Astrocyte (in vitro differentiated cells and primary cell): ENCODE data around the gene SRGAP1. TPM values are rescaled to one million over a fixed set of nuclear protein-coding genes. Genes with fewer than 3 reads are reported as not detected.

Source experiments
- DNase-seq: peaks from one replicate; pipeline ENCODE4 v3.0.0-alpha.2; 2010; ENCODE audit warnings: low read depth
- FAIRE-seq: peaks from 2 replicates; lab custom pipeline; 2011; peaks lifted over from hg19 to GRCh38; lab: Jason Lieb, UNC
- H2AFZ ChIP-seq: 2 replicates; pipeline ENCODE4 v1.6.0; 2012; ENCODE audit warnings: low read depth, low read length, inconsistent platforms
- H3K27ac ChIP-seq: 2 replicates; pipeline ENCODE4 v1.5.1; 2011; ENCODE audit warnings: low read depth, low read length, inconsistent platforms
- H3K27me3 ChIP-seq: 2 replicates; pipeline ENCODE4 v1.6.0; 2011; ENCODE audit warnings: low read length, inconsistent platforms; ENCODE audit not compliant: insufficient read depth
- H3K36me3 ChIP-seq: 2 replicates; pipeline ENCODE4 v1.5.1; 2011; ENCODE audit warnings: low read length, inconsistent platforms; ENCODE audit not compliant: insufficient read depth
- H3K4me1 ChIP-seq: 2 replicates; pipeline ENCODE4 v1.5.1; 2011; ENCODE audit warnings: low read length, inconsistent platforms; ENCODE audit not compliant: insufficient read depth
- H3K4me2 ChIP-seq: 2 replicates; pipeline ENCODE4 v1.6.0; 2012; ENCODE audit warnings: low read length, inconsistent platforms
- H3K4me3 ChIP-seq: 2 replicates; pipeline ENCODE4 v1.5.1; 2011; ENCODE audit warnings: low read depth, mild to moderate bottlenecking, low read length, inconsistent platforms; ENCODE audit not compliant: insufficient read depth
- H3K79me2 ChIP-seq: 2 replicates; pipeline ENCODE4 v1.6.0; 2012; ENCODE audit warnings: mild to moderate bottlenecking, low read length, inconsistent platforms; ENCODE audit not compliant: insufficient read depth
- H3K9ac ChIP-seq: 2 replicates; pipeline ENCODE4 v1.6.0; 2012; ENCODE audit warnings: mild to moderate bottlenecking, low read length, inconsistent platforms
- H3K9me3 ChIP-seq: 2 replicates; pipeline ENCODE4 v1.5.1; 2012; ENCODE audit warnings: low read depth, mild to moderate bottlenecking, low read length, inconsistent platforms; ENCODE audit not compliant: insufficient read depth
- H4K20me1 ChIP-seq: 2 replicates; pipeline ENCODE4 v1.6.0; 2012; ENCODE audit warnings: low read length, inconsistent platforms; ENCODE audit not compliant: insufficient read depth
- H3K27ac Mint-ChIP-seq: one replicate; pipeline ENCODE4 v1.8.0; 2021; ENCODE audit warnings: mild to moderate bottlenecking, mixed read lengths; ENCODE audit not compliant: unreplicated experiment
- H3K27me3 Mint-ChIP-seq: one replicate; pipeline ENCODE4 v1.8.0; 2021; ENCODE audit warnings: low read depth, mixed read lengths; ENCODE audit not compliant: unreplicated experiment
- H3K36me3 Mint-ChIP-seq: one replicate; pipeline ENCODE4 v1.8.0; 2021; ENCODE audit warnings: low read depth, mixed read lengths; ENCODE audit not compliant: unreplicated experiment
- H3K4me1 Mint-ChIP-seq: one replicate; pipeline ENCODE4 v1.8.0; 2021; ENCODE audit warnings: low read depth, mixed read lengths; ENCODE audit not compliant: unreplicated experiment
- H3K4me3 Mint-ChIP-seq: one replicate; pipeline ENCODE4 v1.8.0; 2021; ENCODE audit warnings: mild to moderate bottlenecking, moderate library complexity, mixed read lengths; ENCODE audit not compliant: unreplicated experiment
- H3K9me3 Mint-ChIP-seq: one replicate; pipeline ENCODE4 v1.8.0; 2021; ENCODE audit warnings: mild to moderate bottlenecking, mixed read lengths; ENCODE audit not compliant: unreplicated experiment
- EZH2 ChIP-seq: IDR thresholded peaks from 2 replicates; pipeline ENCODE4 v1.6.1; 2012; ENCODE audit warnings: mild to moderate bottlenecking, low read length, inconsistent platforms; ENCODE audit not compliant: insufficient read depth
- total RNA-seq: library from RNA; stranded (reverse); gene quantifications from 2 replicates; pipeline ENCODE4 v1.2.1, GENCODE V29; 2021
- TF ChIP-seq, protein P1 (sequence below): IDR thresholded peaks from 2 replicates; pipeline ENCODE4 v1.5.1; 2011; ENCODE audit warnings: low read depth, mild to moderate bottlenecking, inconsistent platforms, low read length, moderate library complexity; ENCODE audit not compliant: insufficient read depth

SRGAP1 gene
- total RNA-seq, 1 donor from 2014 or later, result 15.2 TPM

DNA sequence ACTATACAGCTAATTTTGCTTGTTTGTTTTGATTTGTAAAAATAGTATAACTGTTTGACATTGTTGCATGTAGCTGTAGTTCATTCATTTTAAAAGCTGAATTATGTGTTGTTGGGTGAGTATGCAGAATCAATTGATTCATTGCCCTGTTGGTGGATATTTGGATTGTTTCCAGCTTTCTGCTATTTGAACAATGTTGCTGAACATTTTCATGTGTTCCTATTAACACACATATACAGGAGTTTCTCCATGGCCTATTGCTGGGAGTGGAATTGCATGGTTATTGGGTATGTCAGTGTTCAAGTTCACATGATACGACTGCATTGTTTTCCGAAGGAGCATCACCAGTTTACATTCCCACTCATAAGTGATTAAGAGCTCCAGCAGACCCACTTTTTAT lies 75.3 kb downstream of the SRGAP1 start:
- Histone ChIP-seq H3K79me2 (peaks cover 73% of the 10 kb centered on the region), H3K9ac (no peak overlapping the region), H3K27ac (no peak overlapping the region), H3K4me2 (no peak overlapping the region), H3K4me1 (peaks cover 41% of the 10 kb centered on the region), H3K36me3 (no peaks in the 10 kb centered on the region), H3K9me3 (no peaks in the 10 kb centered on the region), H3K4me3 (no peak overlapping the region), H2AFZ (no peak overlapping the region), H4K20me1 (peaks cover 6% of the 10 kb centered on the region), H3K27me3 (no peaks in the 10 kb centered on the region)
- Mint-ChIP-seq H3K27ac (peak overlapping the region; percentile 38), H3K4me1 (peaks cover 55% of the 10 kb centered on the region), H3K36me3 (no peaks in the 10 kb centered on the region), H3K9me3 (no peaks in the 10 kb centered on the region), H3K4me3 (no peak overlapping the region), H3K27me3 (no peaks in the 10 kb centered on the region)
- FAIRE-seq (no peak), DNase-seq (peak; percentile 18)
- TF ChIP-seq EZH2, result no peak
- TF ChIP-seq, protein P1, sequence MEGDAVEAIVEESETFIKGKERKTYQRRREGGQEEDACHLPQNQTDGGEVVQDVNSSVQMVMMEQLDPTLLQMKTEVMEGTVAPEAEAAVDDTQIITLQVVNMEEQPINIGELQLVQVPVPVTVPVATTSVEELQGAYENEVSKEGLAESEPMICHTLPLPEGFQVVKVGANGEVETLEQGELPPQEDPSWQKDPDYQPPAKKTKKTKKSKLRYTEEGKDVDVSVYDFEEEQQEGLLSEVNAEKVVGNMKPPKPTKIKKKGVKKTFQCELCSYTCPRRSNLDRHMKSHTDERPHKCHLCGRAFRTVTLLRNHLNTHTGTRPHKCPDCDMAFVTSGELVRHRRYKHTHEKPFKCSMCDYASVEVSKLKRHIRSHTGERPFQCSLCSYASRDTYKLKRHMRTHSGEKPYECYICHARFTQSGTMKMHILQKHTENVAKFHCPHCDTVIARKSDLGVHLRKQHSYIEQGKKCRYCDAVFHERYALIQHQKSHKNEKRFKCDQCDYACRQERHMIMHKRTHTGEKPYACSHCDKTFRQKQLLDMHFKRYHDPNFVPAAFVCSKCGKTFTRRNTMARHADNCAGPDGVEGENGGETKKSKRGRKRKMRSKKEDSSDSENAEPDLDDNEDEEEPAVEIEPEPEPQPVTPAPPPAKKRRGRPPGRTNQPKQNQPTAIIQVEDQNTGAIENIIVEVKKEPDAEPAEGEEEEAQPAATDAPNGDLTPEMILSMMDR, result no peak

DNA sequence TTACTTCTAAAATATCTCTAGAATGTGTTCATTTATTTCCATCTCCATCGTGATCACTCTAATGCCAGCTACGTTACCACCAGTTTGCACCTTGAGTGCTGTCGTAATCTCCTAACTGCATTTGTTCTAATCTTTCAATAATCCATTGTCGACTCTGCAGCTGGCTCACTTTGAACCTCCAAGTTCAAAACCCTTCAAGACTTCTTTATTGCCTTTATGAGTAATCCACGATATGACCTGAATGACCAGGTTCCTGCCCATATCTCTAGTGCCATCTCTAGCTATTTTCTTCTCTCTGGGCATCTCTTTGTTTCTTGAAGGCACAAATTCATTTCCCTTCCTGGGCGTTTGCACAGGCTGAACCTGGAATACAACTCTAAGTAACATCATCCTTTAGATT lies 76.7 kb downstream of the SRGAP1 start:
- Histone ChIP-seq H3K4me1 (peaks cover 35% of the 10 kb centered on the region), H3K4me2 (no peak overlapping the region), H3K36me3 (no peaks in the 10 kb centered on the region), H3K79me2 (peaks cover 78% of the 10 kb centered on the region), H3K9ac (no peak overlapping the region), H2AFZ (no peak overlapping the region), H4K20me1 (peaks cover 6% of the 10 kb centered on the region), H3K9me3 (no peaks in the 10 kb centered on the region), H3K4me3 (no peak overlapping the region), H3K27ac (no peak overlapping the region), H3K27me3 (no peaks in the 10 kb centered on the region)
- Mint-ChIP-seq H3K27ac (peak overlapping the region; percentile 34), H3K4me3 (no peak overlapping the region), H3K4me1 (peaks cover 44% of the 10 kb centered on the region), H3K27me3 (no peaks in the 10 kb centered on the region), H3K9me3 (no peaks in the 10 kb centered on the region), H3K36me3 (no peaks in the 10 kb centered on the region)
- FAIRE-seq (no peak), DNase-seq (no peak)
- TF ChIP-seq, protein P1, result no peak
- no peak for TF ChIP-seq EZH2

DNA sequence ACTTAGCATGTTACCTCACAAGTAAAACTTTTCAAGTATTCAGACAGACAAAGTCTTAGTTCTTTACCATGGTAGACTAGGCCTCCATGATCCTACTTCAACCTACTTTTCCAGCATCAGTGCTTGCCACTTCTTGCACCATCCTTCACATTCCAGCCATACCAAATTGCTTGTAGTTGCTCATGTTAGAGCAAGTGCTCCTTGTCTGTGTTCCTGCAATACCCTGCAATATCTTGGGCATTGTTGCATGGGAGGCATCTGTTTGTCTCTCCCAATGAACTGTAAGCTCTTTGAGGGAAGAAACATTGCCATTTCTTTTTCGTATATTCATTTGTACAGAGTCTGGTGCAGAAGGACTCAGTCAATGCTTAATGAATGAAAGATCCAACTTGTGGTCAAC lies 78.0 kb downstream of the SRGAP1 start:
- Mint-ChIP-seq H3K9me3 (no peaks in the 10 kb centered on the region), H3K4me3 (peak overlapping the region; percentile 4), H3K4me1 (peaks cover 32% of the 10 kb centered on the region), H3K36me3 (no peaks in the 10 kb centered on the region), H3K27ac (peak overlapping the region; percentile 93), H3K27me3 (no peaks in the 10 kb centered on the region)
- Histone ChIP-seq H3K27ac (no peak overlapping the region), H2AFZ (no peak overlapping the region), H3K4me3 (no peak overlapping the region), H3K4me2 (no peak overlapping the region), H3K9ac (no peak overlapping the region), H3K4me1 (peaks cover 22% of the 10 kb centered on the region), H3K9me3 (no peaks in the 10 kb centered on the region), H3K79me2 (peaks cover 75% of the 10 kb centered on the region), H3K36me3 (no peaks in the 10 kb centered on the region), H4K20me1 (peaks cover 6% of the 10 kb centered on the region), H3K27me3 (no peaks in the 10 kb centered on the region)
- peak; percentile 59 for DNase-seq
- FAIRE-seq, result peak; percentile 5
- TF ChIP-seq, protein P1, result no peak
- no peak for TF ChIP-seq EZH2
